HUDEP-2 (cell line): Measurements from ENCODE around the gene MMP2.

Experiments
- DNase-seq, 76 experiments: peaks; one replicate each; lab custom pipeline; 2025; ENCODE audit not compliant: unreplicated experiment in 76 of 76; lab: John Stamatoyannopoulos, UW

MMP2 gene

GRCh38 chr16:55508941-55509931, 30.2 kb downstream of the MMP2 start, which contains the start of gene LPCAT2:
Gene LPCAT2, plus strand, starts transcription at chr16:55509072. Its CDS starts 110 bp downstream, at chr16:55509182.
- peak in 74 of 76 experiments; percentile 22 to 86 (median 69) for DNase-seq

- peak in 6 of 76 experiments; percentile 1 to 31 (median 8) for DNase-seq
Measured at GRCh38 chr16:55510185-55510805, 31.3 kb downstream of the MMP2 start.

GRCh38 chr16:55512941-55513340, 33.9 kb downstream of the MMP2 start:
- no peak for DNase-seq

- DNase-seq, result no peak
Measured at GRCh38 chr16:55513616-55514015, 34.6 kb downstream of the MMP2 start.

- no peak for DNase-seq
Measured at GRCh38 chr16:55515111-55515510, 36.1 kb downstream of the MMP2 start.

GRCh38 chr16:55521792-55522191, 42.8 kb downstream of the MMP2 start:
- no peak for DNase-seq

GRCh38 chr16:55526441-55526840, 47.4 kb downstream of the MMP2 start:
- no peak for DNase-seq

GRCh38 chr16:55527885-55528284, 48.9 kb downstream of the MMP2 start:
- DNase-seq, result no peak

- DNase-seq, result no peak
Measured at GRCh38 chr16:55529018-55529417, 50.0 kb downstream of the MMP2 start.

- DNase-seq, result no peak
Measured at GRCh38 chr16:55530316-55530856, 51.4 kb downstream of the MMP2 start.

GRCh38 chr16:55532227-55532626, 53.2 kb downstream of the MMP2 start:
- DNase-seq, result no peak

GRCh38 chr16:55534756-55535155, 55.8 kb downstream of the MMP2 start:
- no peak for DNase-seq

GRCh38 chr16:55539049-55539448, 60.1 kb downstream of the MMP2 start:
- no peak for DNase-seq

GRCh38 chr16:55539488-55539887, 60.5 kb downstream of the MMP2 start:
- DNase-seq, result no peak

GRCh38 chr16:55540221-55540620, 61.2 kb downstream of the MMP2 start:
- no peak for DNase-seq

- no peak for DNase-seq
Measured at GRCh38 chr16:55542459-55543082, 63.6 kb downstream of the MMP2 start.

- peak in 1 of 76 experiments; percentile 3 for DNase-seq
Measured at GRCh38 chr16:55543472-55543871, 64.5 kb downstream of the MMP2 start.

- no peak for DNase-seq
Measured at GRCh38 chr16:55552621-55553020, 73.6 kb downstream of the MMP2 start.

GRCh38 chr16:55555436-55555835, 76.4 kb downstream of the MMP2 start:
- no peak for DNase-seq
